ENCODE measurements around the gene NKX2-3.
A peak's percentile ranks its signal among the peaks of the same experiment; 100 is the strongest.

DNA sequence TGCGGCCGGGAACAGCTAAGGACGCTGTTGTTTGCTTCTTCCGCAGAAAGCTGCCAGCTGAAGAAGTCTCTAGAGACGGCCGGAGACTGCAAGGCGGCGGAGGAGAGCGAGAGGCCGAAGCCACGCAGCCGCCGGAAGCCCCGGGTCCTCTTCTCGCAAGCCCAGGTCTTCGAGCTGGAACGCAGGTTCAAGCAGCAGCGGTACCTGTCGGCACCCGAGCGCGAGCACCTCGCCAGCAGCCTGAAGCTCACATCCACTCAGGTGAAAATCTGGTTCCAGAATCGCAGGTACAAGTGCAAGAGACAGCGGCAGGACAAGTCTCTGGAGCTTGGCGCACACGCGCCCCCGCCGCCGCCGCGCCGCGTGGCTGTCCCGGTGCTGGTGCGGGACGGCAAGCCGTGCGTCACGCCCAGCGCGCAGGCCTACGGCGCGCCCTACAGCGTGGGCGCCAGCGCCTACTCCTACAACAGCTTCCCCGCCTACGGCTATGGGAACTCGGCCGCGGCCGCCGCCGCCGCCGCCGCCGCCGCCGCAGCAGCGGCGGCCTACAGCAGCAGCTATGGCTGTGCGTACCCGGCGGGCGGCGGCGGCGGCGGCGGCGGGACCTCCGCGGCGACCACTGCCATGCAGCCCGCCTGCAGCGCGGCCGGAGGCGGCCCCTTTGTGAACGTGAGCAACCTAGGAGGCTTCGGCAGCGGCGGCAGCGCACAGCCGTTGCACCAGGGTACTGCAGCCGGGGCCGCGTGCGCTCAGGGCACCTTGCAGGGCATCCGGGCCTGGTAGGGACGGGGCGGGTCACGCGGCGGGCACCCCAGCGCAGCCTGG, 2.4 kb downstream of the NKX2-3 start:
- peak; percentile 17 for TF ChIP-seq EZH2 (IDR thresholded peaks at IDR 0.05; ENCODE audit: insufficient read depth, low read length)
- TF ChIP-seq, protein P1, sequence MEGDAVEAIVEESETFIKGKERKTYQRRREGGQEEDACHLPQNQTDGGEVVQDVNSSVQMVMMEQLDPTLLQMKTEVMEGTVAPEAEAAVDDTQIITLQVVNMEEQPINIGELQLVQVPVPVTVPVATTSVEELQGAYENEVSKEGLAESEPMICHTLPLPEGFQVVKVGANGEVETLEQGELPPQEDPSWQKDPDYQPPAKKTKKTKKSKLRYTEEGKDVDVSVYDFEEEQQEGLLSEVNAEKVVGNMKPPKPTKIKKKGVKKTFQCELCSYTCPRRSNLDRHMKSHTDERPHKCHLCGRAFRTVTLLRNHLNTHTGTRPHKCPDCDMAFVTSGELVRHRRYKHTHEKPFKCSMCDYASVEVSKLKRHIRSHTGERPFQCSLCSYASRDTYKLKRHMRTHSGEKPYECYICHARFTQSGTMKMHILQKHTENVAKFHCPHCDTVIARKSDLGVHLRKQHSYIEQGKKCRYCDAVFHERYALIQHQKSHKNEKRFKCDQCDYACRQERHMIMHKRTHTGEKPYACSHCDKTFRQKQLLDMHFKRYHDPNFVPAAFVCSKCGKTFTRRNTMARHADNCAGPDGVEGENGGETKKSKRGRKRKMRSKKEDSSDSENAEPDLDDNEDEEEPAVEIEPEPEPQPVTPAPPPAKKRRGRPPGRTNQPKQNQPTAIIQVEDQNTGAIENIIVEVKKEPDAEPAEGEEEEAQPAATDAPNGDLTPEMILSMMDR (IDR thresholded peaks at IDR 0.05; ENCODE audit: insufficient read depth, low read depth, low read length), result no peak

Measured in astrocyte (in vitro differentiated cells and primary cell).